NT2/D1 (cell line): ENCODE results near the gene DNAI1.
"Not testable (repeated sequence)": the region's sequence is repeated elsewhere in the genome, so short reads cannot be mapped to it uniquely, and the experiment has no call there.

Experiments
- SUZ12 ChIP-seq: IDR thresholded peaks from 2 replicates; pipeline ENCODE4 v1.6.1; 2011; ENCODE audit not compliant: insufficient read length, insufficient read depth; ENCODE audit errors: extremely low read depth
- YY1 ChIP-seq: IDR thresholded peaks from 2 replicates; pipeline ENCODE4 v1.6.1; 2011; ENCODE audit not compliant: insufficient read length, insufficient read depth

- not testable (repeated sequence) for TF ChIP-seq YY1, SUZ12
These were observed 20.7 kb upstream of the DNAI1 start for GRCh38 chr9:34437926-34438307.
